GM23338 (cell line): ENCODE data around the gene SCFD2. TPM values are rescaled to one million over a fixed set of nuclear protein-coding genes. Genes with fewer than 3 reads are reported as not detected.

ENCODE experiments used
- ATAC-seq: fragments of 200-7000 bp; cut with Tn5 transposase; 3 replicates; pipeline ENCODE4 v1.9.1; 2020
- DNase-seq: peaks from one replicate; pipeline ENCODE4 v3.0.0-alpha.2; 2015; ENCODE audit warnings: low spot score
- H2AFZ ChIP-seq: fragments of 200-600 bp; sonication (generic); 2 replicates; pipeline ENCODE4 v1.8.0; 2016; ENCODE audit warnings: antibody characterized with exemption, mild to moderate bottlenecking, moderate library complexity
- H3F3A ChIP-seq: fragments of 200-600 bp; sonication (generic); replicated peaks from 2 replicates; pipeline ENCODE4 v1.8.0; 2017; ENCODE audit warnings: antibody characterized with exemption, mixed run types, low read depth
- H3K27ac ChIP-seq: fragments of 200-600 bp; sonication (generic); 2 replicates; pipeline ENCODE4 v1.6.1; 2016; ENCODE audit warnings: low read depth
- H3K27me3 ChIP-seq: fragments of 200-600 bp; sonication (generic); 2 replicates; pipeline ENCODE4 v1.8.0; 2016; ENCODE audit warnings: mild to moderate bottlenecking, mixed run types, moderate library complexity; ENCODE audit not compliant: insufficient read depth
- H3K36me3 ChIP-seq: fragments of 200-600 bp; sonication (generic); 2 replicates; pipeline ENCODE4 v1.8.0; 2016; ENCODE audit warnings: mild to moderate bottlenecking; ENCODE audit not compliant: insufficient read depth
- H3K4me1 ChIP-seq: fragments of 200-600 bp; sonication (generic); 2 replicates; pipeline ENCODE4 v1.8.0; 2016; ENCODE audit warnings: mild to moderate bottlenecking, moderate library complexity; ENCODE audit not compliant: insufficient read depth
- H3K4me2 ChIP-seq: fragments of 200-600 bp; sonication (generic); 2 replicates; pipeline ENCODE4 v1.7.1; 2017; ENCODE audit warnings: mixed run types
- H3K4me3 ChIP-seq: fragments of 200-600 bp; sonication (generic); 2 replicates; pipeline ENCODE4 v1.6.1; 2016; ENCODE audit warnings: mixed run types
- H3K79me2 ChIP-seq: fragments of 200-600 bp; sonication (generic); replicated peaks from 2 replicates; pipeline ENCODE4 v1.8.0; 2017; ENCODE audit warnings: mild to moderate bottlenecking; ENCODE audit not compliant: insufficient read depth
- H3K9me2 ChIP-seq: fragments of 200-600 bp; sonication (generic); 2 replicates; pipeline ENCODE4 v1.8.0; 2017; ENCODE audit not compliant: insufficient read depth
- H4K20me1 ChIP-seq: fragments of 200-600 bp; sonication (generic); replicated peaks from 2 replicates; pipeline ENCODE4 v1.8.0; 2017; ENCODE audit warnings: mild to moderate bottlenecking; ENCODE audit not compliant: insufficient read depth
- H3K27ac Mint-ChIP-seq: 2 replicates; pipeline ENCODE4 v1.8.0; 2020; ENCODE audit warnings: inconsistent platforms, mild to moderate bottlenecking, moderate library complexity, mixed read lengths
- H3K27me3 Mint-ChIP-seq: 3 replicates; pipeline ENCODE4 v1.8.0; 2022; ENCODE audit warnings: low read depth, mild to moderate bottlenecking, moderate library complexity, mixed read lengths, inconsistent platforms; ENCODE audit not compliant: insufficient read depth, poor library complexity
- H3K36me3 Mint-ChIP-seq: 3 replicates; pipeline ENCODE4 v1.8.0; 2021; ENCODE audit warnings: low read depth, mild to moderate bottlenecking, inconsistent platforms, moderate library complexity, mixed read lengths
- H3K4me1 Mint-ChIP-seq: 3 replicates; pipeline ENCODE4 v1.8.0; 2020; ENCODE audit warnings: mild to moderate bottlenecking, inconsistent platforms, mixed read lengths
- H3K4me3 Mint-ChIP-seq: 3 replicates; pipeline ENCODE4 v1.8.0; 2021; ENCODE audit warnings: moderate library complexity, mild to moderate bottlenecking, inconsistent platforms, mixed read lengths
- H3K9me3 Mint-ChIP-seq: 3 replicates; pipeline ENCODE4 v1.8.0; 2020; ENCODE audit warnings: moderate library complexity, mild to moderate bottlenecking, inconsistent platforms, mixed read lengths
- CREB1 ChIP-seq: fragments of 250-450 bp; sonication (Bioruptor Pico); IDR thresholded peaks from 2 replicates; pipeline ENCODE4 v1.5.0; 2020; ENCODE audit warnings: low read depth, mild to moderate bottlenecking, moderate library complexity
- CTCF ChIP-seq, 2 experiments: fragments of 200-600 bp in 1 of 2; sonication (generic) in 1 of 2; conservative IDR thresholded peaks; 2 replicates each; pipeline versions ENCODE4 v1.5.1 to v1.6.1; 2016 to 2017; ENCODE audit warnings: antibody characterized with exemption in 2 of 2, low read depth in 2 of 2, mild to moderate bottlenecking in 2 of 2, moderate library complexity in 1 of 2
- ETS1 ChIP-seq: IDR thresholded peaks from 2 replicates; pipeline ENCODE4 v1.6.1; 2016; ENCODE audit warnings: antibody characterized with exemption
- EZH2 ChIP-seq: fragments of 200-600 bp; sonication (generic); IDR thresholded peaks from one replicate; pipeline ENCODE4 v1.8.0; 2017; ENCODE audit warnings: antibody characterized with exemption, mild to moderate bottlenecking, low read depth; ENCODE audit not compliant: unreplicated experiment
- EZH2phosphoT487 ChIP-seq: fragments of 200-600 bp; sonication (generic); IDR thresholded peaks from one replicate; pipeline ENCODE4 v1.8.1; 2018; ENCODE audit warnings: antibody characterized with exemption; ENCODE audit not compliant: unreplicated experiment
- JUNB ChIP-seq: IDR thresholded peaks from one replicate; pipeline ENCODE4 v1.6.1; 2016; ENCODE audit warnings: antibody characterized with exemption; ENCODE audit not compliant: unreplicated experiment
- NANOG ChIP-seq: IDR thresholded peaks from 2 replicates; pipeline ENCODE4 v1.6.1; 2016; ENCODE audit warnings: antibody characterized with exemption, borderline replicate concordance
- POLR2AphosphoS5 ChIP-seq: IDR thresholded peaks from 2 replicates; pipeline ENCODE4 v1.6.1; 2016; ENCODE audit warnings: antibody characterized with exemption, low read depth
- REST ChIP-seq: IDR thresholded peaks from one replicate; pipeline ENCODE4 v1.6.1; 2018; ENCODE audit warnings: antibody characterized with exemption; ENCODE audit not compliant: unreplicated experiment
- STAT1 ChIP-seq: IDR thresholded peaks from one replicate; pipeline ENCODE4 v1.6.1; 2016; ENCODE audit warnings: antibody characterized with exemption; ENCODE audit not compliant: unreplicated experiment
- ZNF114 ChIP-seq: fragments of 250-450 bp; sonication (Bioruptor Pico); IDR thresholded peaks from 2 replicates; pipeline ENCODE4 v1.5.0; 2020; ENCODE audit warnings: mild to moderate bottlenecking, moderate library complexity
- ZNF331 ChIP-seq: fragments of 250-450 bp; sonication (Bioruptor Pico); IDR thresholded peaks from 2 replicates; pipeline ENCODE4 v1.5.0; 2020; ENCODE audit warnings: low read depth, mild to moderate bottlenecking, moderate library complexity
- ZNF462 ChIP-seq: fragments of 250-450 bp; sonication (Bioruptor Pico); IDR thresholded peaks from 2 replicates; pipeline ENCODE4 v1.5.0; 2020; ENCODE audit warnings: mild to moderate bottlenecking, moderate library complexity
- polyA plus RNA-seq: library from polyadenylated mRNA; unstranded; fragments of >200 nt; fragmentation: Nextera tagmentation; extraction: Ambion mirVana; gene quantifications from 2 replicates; pipeline ENCODE4 v1.2.1, GENCODE V29; 2016
- total RNA-seq: library from RNA; depleted of rRNA; stranded (reverse); fragments of >200 nt; shearing (Covaris generic); gene quantifications from 2 replicates; pipeline ENCODE4 v1.2.3, GENCODE V29; 2014

The SCFD2 gene
- total and polyA plus RNA-seq, 2 experiments from 2014 or later: 5.7 to 17.5 TPM

GRCh38 chr4:52873191-52873590 lies 492.7 kb downstream of the SCFD2 start:
- peak overlapping the region; percentile 55 for H3K4me2 ChIP-seq
- H3K36me3 Mint-ChIP-seq: peaks cover 10% of the 10 kb centered on the region
- peak; percentile 73 for ATAC-seq

More at GRCh38 chr4:52873191-52873590, 492.7 kb downstream of the SCFD2 start:
- H2AFZ ChIP-seq: no peak overlapping the region
- H3K27ac Mint-ChIP-seq: peak overlapping the region; percentile 4; the same call in 1 of the 2 replicates
- H3K4me1 Mint-ChIP-seq: peaks cover 63% of the 10 kb centered on the region
- H3K9me3 Mint-ChIP-seq: peaks cover 3% of the 10 kb centered on the region; the same call in 2 of the 3 replicates
- no peaks in the 10 kb centered on the region for H3K36me3 ChIP-seq
- no peak overlapping the region for H3K4me3 ChIP-seq
- H3K27ac ChIP-seq: peak overlapping the region; percentile 9; the same call in 1 of the 2 replicates
- H4K20me1 ChIP-seq: no peaks in the 10 kb centered on the region
- no peaks in the 10 kb centered on the region for H3K79me2 ChIP-seq
- H3F3A ChIP-seq: 0 out of 2 replicates have a peak, but pooled peaks cover 2% of the 10 kb centered on the region
- peak overlapping the region; percentile 39; the same call in 2 of the 3 replicates for H3K4me3 Mint-ChIP-seq
- peaks cover 28% of the 10 kb centered on the region for H3K4me1 ChIP-seq
- no peak for DNase-seq
- H3K27me3 Mint-ChIP-seq: peaks cover 6% of the 10 kb centered on the region
- TF ChIP-seq ZNF114 (CRISPR knock-in tag) (no peak), JUNB (no peak), REST (no peak), STAT1 (no peak), ZNF331 (no peak), EZH2phosphoT487 (no peak), CREB1 (CRISPR knock-in tag) (no peak), POLR2AphosphoS5 (no peak), NANOG (no peak), ZNF462 (CRISPR knock-in tag) (no peak), EZH2 (no peak), CTCF (conservative IDR thresholded peaks at IDR 0.05; ENCODE audit: low read depth in 2 of 2) (no peak), ETS1 (no peak)
- no peaks in the 10 kb centered on the region; the same call in 1 of the 2 replicates for H3K9me2 ChIP-seq
- no peaks in the 10 kb centered on the region for H3K27me3 ChIP-seq
